Endothelial cell of umbilical vein (primary cell): Measurements from ENCODE around the gene ROPN1B. TPM values are rescaled to one million over a fixed set of nuclear protein-coding genes. Genes with fewer than 3 reads are reported as not detected.

Experiments
- BruUV-seq: library from RNA; stranded (reverse); fragments of 400-500 nt; replicated peaks from 2 replicates; lab custom pipeline; 2021; lab: Mats Ljungman, UMichigan
- CTCF ChIA-PET: fragments of 300-600, 350-600 bp; sonication (Branson Sonifier 250); formaldehyde crosslinking; loops from one replicate; lab custom pipeline; 2021; ENCODE audit warnings: antibody characterized with exemption, inconsistent platforms; lab: Charles Lee
- POLR2A ChIA-PET: fragments of 300-600, 350-600 bp; sonication (Branson Sonifier 250); formaldehyde crosslinking; loops from one replicate; lab custom pipeline; 2021; ENCODE audit warnings: antibody characterized with exemption, inconsistent platforms; lab: Charles Lee
- DNase-seq: peaks from one replicate; pipeline ENCODE4 v3.0.0-alpha.2; 2011; ENCODE audit warnings: low read depth, low spot score
- FAIRE-seq: peaks from 2 replicates; lab custom pipeline; 2011; peaks lifted over from hg19 to GRCh38; lab: Jason Lieb, UNC
- H2AFZ ChIP-seq: 2 replicates; pipeline ENCODE4 v1.6.0; 2012; ENCODE audit warnings: low read depth, low read length, control low read depth, inconsistent platforms
- H3K27ac ChIP-seq: 2 replicates; pipeline ENCODE4 v1.5.1; 2011; ENCODE audit warnings: low read depth, mild to moderate bottlenecking, control low read depth, low read length, moderate library complexity; ENCODE audit not compliant: insufficient read depth
- H3K27me3 ChIP-seq, 2 experiments: 2 replicates each; pipeline versions ENCODE4 v1.6.0 to v1.6.1; 2011; ENCODE audit warnings: low read length in 2 of 2, mixed read lengths in 1 of 2; ENCODE audit not compliant: control insufficient read depth in 2 of 2, insufficient read depth in 2 of 2
- H3K36me3 ChIP-seq, 2 experiments: 2 replicates in 1 of 2; 3 replicates in 1 of 2; pipeline ENCODE4 v1.5.1; 2011; ENCODE audit warnings: low read length in 2 of 2, mild to moderate bottlenecking in 1 of 2, moderate library complexity in 1 of 2; ENCODE audit not compliant: control insufficient read depth in 2 of 2, insufficient read depth in 2 of 2; ENCODE audit errors: extremely low read depth in 1 of 2
- H3K4me1 ChIP-seq: 3 replicates; pipeline ENCODE4 v1.5.1; 2011; ENCODE audit warnings: mild to moderate bottlenecking, low read length; ENCODE audit not compliant: control insufficient read depth, insufficient read depth; ENCODE audit errors: extremely low read depth
- H3K4me2 ChIP-seq: 2 replicates; pipeline ENCODE4 v1.6.1; 2011; ENCODE audit warnings: low read length, control low read depth, mixed read lengths; ENCODE audit not compliant: insufficient read depth
- H3K4me3 ChIP-seq, 3 experiments: fragments of 200-600 bp in 1 of 3; sonication (generic), shearing (Covaris generic) in 1 of 3; replicated peaks in 1 of 3; 2 replicates each; pipeline ENCODE4 v1.5.1; 2011 to 2016; ENCODE audit warnings: control low read depth in 3 of 3, low read length in 3 of 3, mild to moderate bottlenecking in 2 of 3, inconsistent platforms in 1 of 3, low read depth in 1 of 3, moderate library complexity in 1 of 3; ENCODE audit not compliant: insufficient read depth in 1 of 3
- H3K79me2 ChIP-seq: 2 replicates; pipeline ENCODE4 v1.6.0; 2012; ENCODE audit warnings: low read length, inconsistent platforms; ENCODE audit not compliant: control insufficient read depth, insufficient read depth
- H3K9ac ChIP-seq: replicated peaks from 2 replicates; pipeline ENCODE3; 2011; ENCODE audit warnings: low read length, control low read depth; ENCODE audit not compliant: insufficient read depth; ENCODE audit errors: extremely low read depth
- H3K9me1 ChIP-seq: replicated peaks from 3 replicates; pipeline ENCODE4 v1.6.0; 2011; ENCODE audit warnings: mild to moderate bottlenecking, low read length; ENCODE audit not compliant: control insufficient read depth, insufficient read depth; ENCODE audit errors: extremely low read depth
- H3K9me3 ChIP-seq: replicated peaks from 2 replicates; pipeline ENCODE4 v1.5.1; 2012; ENCODE audit warnings: low read length, inconsistent platforms; ENCODE audit not compliant: control insufficient read depth, insufficient read depth
- H4K20me1 ChIP-seq: replicated peaks from 2 replicates; pipeline ENCODE3; 2011; ENCODE audit warnings: mild to moderate bottlenecking, low read length; ENCODE audit not compliant: control insufficient read depth, insufficient read depth; ENCODE audit errors: extremely low read depth
- EZH2 ChIP-seq: IDR thresholded peaks from 2 replicates; pipeline ENCODE4 v1.6.1; 2012; ENCODE audit warnings: borderline replicate concordance, low read depth, mild to moderate bottlenecking, moderate library complexity, low read length, inconsistent platforms; ENCODE audit not compliant: severe bottlenecking
- FOS ChIP-seq: IDR thresholded peaks from 2 replicates; pipeline ENCODE4 v1.6.1; 2011; ENCODE audit warnings: mild to moderate bottlenecking, low read length, moderate library complexity, borderline replicate concordance; ENCODE audit not compliant: insufficient read depth
- GATA2 ChIP-seq: IDR thresholded peaks from 2 replicates; pipeline ENCODE4 v1.7.0; 2011; ENCODE audit warnings: low read depth, mild to moderate bottlenecking, moderate library complexity, mixed read lengths, low read length; ENCODE audit not compliant: insufficient read length, insufficient read depth
- JUN ChIP-seq: IDR thresholded peaks from 2 replicates; pipeline ENCODE4 v1.6.1; 2011; ENCODE audit warnings: borderline replicate concordance, low read depth; ENCODE audit not compliant: insufficient read length, insufficient read depth
- MYC ChIP-seq: IDR thresholded peaks from one replicate; pipeline ENCODE4 v1.6.1; 2011; ENCODE audit warnings: mild to moderate bottlenecking, low read depth, low read length
- POLR2A ChIP-seq: IDR thresholded peaks from 2 replicates; pipeline ENCODE4 v1.6.1; 2012; ENCODE audit warnings: low read depth, mild to moderate bottlenecking, control low read depth, low read length
- POLR2AphosphoS5 ChIP-seq: IDR thresholded peaks from 2 replicates; pipeline ENCODE4 v1.6.1; 2012; ENCODE audit warnings: low read depth, mild to moderate bottlenecking, control low read depth, low read length, moderate library complexity; ENCODE audit not compliant: insufficient read depth
- dilution Hi-C: fragments of 300-500 bp; cut with MboI; formaldehyde crosslinking; loops from one replicate; pipeline ENCODE4 v1.15.0; 2019; ENCODE audit warnings: low sequenced_read_pairs; ENCODE audit not compliant: extremely low pct_ligation_motif_present
- intact Hi-C: fragments of 100-400 bp; cut with micrococcal nuclease; formaldehyde crosslinking; loops from one replicate; pipeline ENCODE4 v1.10.0; 2022
- polyA plus RNA-seq, 4 experiments: library from polyadenylated mRNA; depleted of rRNA in 3 of 4; stranded (reverse) in 3 of 4; unstranded in 1 of 4; fragments of >200 nt; gene quantifications; 2 replicates each; pipeline versions ENCODE4 v1.2.1 to v1.2.3, GENCODE V29; 2011 to 2012; ENCODE audit warnings: missing spikeins in 1 of 4
- total RNA-seq: library from RNA; stranded (reverse); gene quantifications from 2 replicates; pipeline ENCODE4 v1.2.3, GENCODE V29; 2021
- TF ChIP-seq, protein P1 (sequence below): IDR thresholded peaks from 2 replicates; pipeline ENCODE4 v1.6.1; 2011; ENCODE audit not compliant: insufficient read depth, insufficient read length
- TF ChIP-seq, protein P2 (sequence below), 2 donors: IDR thresholded peaks; 1 replicate in 1 of 2; 2 replicates in 1 of 2; pipeline ENCODE4 v1.5.1; 2011; ENCODE audit warnings: low read length in 2 of 2, mild to moderate bottlenecking in 2 of 2, moderate library complexity in 2 of 2, control low read depth in 1 of 2, inconsistent platforms in 1 of 2, low read depth in 1 of 2; ENCODE audit not compliant: insufficient read depth in 1 of 2; ENCODE audit errors: extremely low read depth in 1 of 2

ROPN1B gene
- total and polyA plus RNA-seq, 2 donors (not counting 3 experiments of a cell fraction or from before 2014, with no cell fraction given) = not detected

DNA sequence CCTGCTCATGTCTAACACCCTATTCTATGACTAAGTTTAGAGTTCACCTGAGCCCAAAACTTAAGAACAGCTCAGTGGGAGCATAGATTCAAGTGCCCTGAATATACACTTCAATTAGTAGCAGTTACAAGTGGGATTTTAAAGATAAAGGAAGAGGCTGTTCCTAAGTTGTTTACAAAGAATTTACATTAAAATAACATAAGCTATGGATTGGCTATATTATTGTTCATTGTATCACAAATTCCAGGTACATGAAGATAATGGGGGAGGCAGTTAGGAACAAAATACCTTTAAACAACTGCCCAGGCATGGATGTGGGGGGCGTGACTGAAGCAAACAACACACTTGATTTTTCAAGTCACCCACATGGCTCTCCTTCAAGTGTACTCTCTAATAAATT lies 52.7 kb downstream of the ROPN1B start:
- DNase-seq (no peak), FAIRE-seq (no peak)
- ChIA-PET CTCF (no interaction called here), POLR2A (no interaction called here)
- H3K27ac ChIP-seq = no peak overlapping the region
- no peak for TF ChIP-seq FOS
- TF ChIP-seq POLR2AphosphoS5 = no peak
- TF ChIP-seq, protein P1, sequence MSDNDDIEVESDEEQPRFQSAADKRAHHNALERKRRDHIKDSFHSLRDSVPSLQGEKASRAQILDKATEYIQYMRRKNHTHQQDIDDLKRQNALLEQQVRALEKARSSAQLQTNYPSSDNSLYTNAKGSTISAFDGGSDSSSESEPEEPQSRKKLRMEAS = no peak
- no peak for TF ChIP-seq MYC
- TF ChIP-seq, protein P2, sequence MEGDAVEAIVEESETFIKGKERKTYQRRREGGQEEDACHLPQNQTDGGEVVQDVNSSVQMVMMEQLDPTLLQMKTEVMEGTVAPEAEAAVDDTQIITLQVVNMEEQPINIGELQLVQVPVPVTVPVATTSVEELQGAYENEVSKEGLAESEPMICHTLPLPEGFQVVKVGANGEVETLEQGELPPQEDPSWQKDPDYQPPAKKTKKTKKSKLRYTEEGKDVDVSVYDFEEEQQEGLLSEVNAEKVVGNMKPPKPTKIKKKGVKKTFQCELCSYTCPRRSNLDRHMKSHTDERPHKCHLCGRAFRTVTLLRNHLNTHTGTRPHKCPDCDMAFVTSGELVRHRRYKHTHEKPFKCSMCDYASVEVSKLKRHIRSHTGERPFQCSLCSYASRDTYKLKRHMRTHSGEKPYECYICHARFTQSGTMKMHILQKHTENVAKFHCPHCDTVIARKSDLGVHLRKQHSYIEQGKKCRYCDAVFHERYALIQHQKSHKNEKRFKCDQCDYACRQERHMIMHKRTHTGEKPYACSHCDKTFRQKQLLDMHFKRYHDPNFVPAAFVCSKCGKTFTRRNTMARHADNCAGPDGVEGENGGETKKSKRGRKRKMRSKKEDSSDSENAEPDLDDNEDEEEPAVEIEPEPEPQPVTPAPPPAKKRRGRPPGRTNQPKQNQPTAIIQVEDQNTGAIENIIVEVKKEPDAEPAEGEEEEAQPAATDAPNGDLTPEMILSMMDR (IDR thresholded peaks at IDR 0.05; ENCODE audit: extremely low read depth in 1 of 2, insufficient read depth in 1 of 2, low read depth in 1 of 2, low read length in 2 of 2) = no peak
- no peak for TF ChIP-seq EZH2
- TF ChIP-seq POLR2A = no peak
- no peak for TF ChIP-seq JUN
- no peak for TF ChIP-seq GATA2
- H3K27me3 ChIP-seq = no peaks in the 10 kb centered on the region
- H4K20me1 ChIP-seq = no peaks in the 10 kb centered on the region
- peaks cover 0 to 7% of the 10 kb centered on the region in 2 experiments for H3K36me3 ChIP-seq
- no peaks in the 10 kb centered on the region for H3K79me2 ChIP-seq
- no peaks in the 10 kb centered on the region for H3K4me1 ChIP-seq
- no peaks in the 10 kb centered on the region for H3K9me3 ChIP-seq
- dilution Hi-C loops = no loop called here
- H3K4me3 ChIP-seq = no peak overlapping the region
- no peak overlapping the region for H3K4me2 ChIP-seq
- no peak overlapping the region for H3K9ac ChIP-seq
- intact Hi-C loops = no loop called here
- H2AFZ ChIP-seq = no peak overlapping the region
- no peaks in the 10 kb centered on the region for H3K9me1 ChIP-seq
- no TSS peak for BruUV-seq
